Measurements from ENCODE around the gene P4HA1. TPM values are rescaled to one million over a fixed set of nuclear protein-coding genes. Genes with fewer than 3 reads are reported as not detected.
A peak's percentile ranks its signal among the peaks of the same experiment; 100 is the strongest.

The P4HA1 gene
- 10 to 100 TPM; 37.4 to 38.9 TPM for total RNA-seq

GRCh38 chr10:73096449-73097304, at the start of gene P4HA1:
P4HA1 (minus strand) TSS chr10:73096866; CDS start chr10:73074883, 21,983 bp downstream.
- peaks cover 33% of the 10 kb centered on the region for H3K4me1 Mint-ChIP-seq (ENCODE audit: low read depth)
- no peaks in the 10 kb centered on the region for H3K27me3 Mint-ChIP-seq (ENCODE audit: low read depth)
- POLR2A ChIA-PET = interaction anchor here (0.6 to 2.1 kb wide), 15 partner anchors 11 to 263 kb away, joined by 3 to 13 read pairs (median 5); partner anchors contain the start of genes CFAP70, DNAJC9, ECD and FAM149B1
- H3K36me3 Mint-ChIP-seq (ENCODE audit: low read depth) = peaks cover 19% of the 10 kb centered on the region
- no peaks in the 10 kb centered on the region for H3K9me3 Mint-ChIP-seq (ENCODE audit: insufficient read depth)
- peak within 1 kb of the TSS; percentile 91 for H3K27ac Mint-ChIP-seq
- CTCF ChIA-PET = interaction anchor here (0.6 to 4.8 kb wide), 33 partner anchors 10 to 732 kb away, joined by 3 to 86 read pairs (median 4); partner anchors contain the start of genes ECD, FAM149B1, MRPS16 and NUDT13
- DNase-seq (peak; percentile 99), ATAC-seq (peak; percentile 94)
- peak within 1 kb of the TSS; percentile 90 for H3K4me3 Mint-ChIP-seq

GRCh38 chr10:73141603-73142002, 44.9 kb upstream of the P4HA1 start:
- ATAC-seq = no peak
- CTCF ChIA-PET = no interaction called here
- no peak overlapping the region for H3K4me3 Mint-ChIP-seq

GRCh38 chr10:73139251-73139650, 42.6 kb upstream of the P4HA1 start:
- peaks cover 41% of the 10 kb centered on the region for H3K36me3 Mint-ChIP-seq (ENCODE audit: low read depth)
- POLR2A ChIA-PET = no interaction called here

More at GRCh38 chr10:73141603-73142002, 44.9 kb upstream of the P4HA1 start:
- POLR2A ChIA-PET = no interaction called here
- Mint-ChIP-seq H3K27me3 (ENCODE audit: low read depth) (no peaks in the 10 kb centered on the region), H3K27ac (no peak overlapping the region), H3K9me3 (ENCODE audit: insufficient read depth) (no peaks in the 10 kb centered on the region), H3K4me1 (ENCODE audit: low read depth) (no peaks in the 10 kb centered on the region), H3K36me3 (ENCODE audit: low read depth) (peaks cover 31% of the 10 kb centered on the region)
- DNase-seq = no peak

DNA sequence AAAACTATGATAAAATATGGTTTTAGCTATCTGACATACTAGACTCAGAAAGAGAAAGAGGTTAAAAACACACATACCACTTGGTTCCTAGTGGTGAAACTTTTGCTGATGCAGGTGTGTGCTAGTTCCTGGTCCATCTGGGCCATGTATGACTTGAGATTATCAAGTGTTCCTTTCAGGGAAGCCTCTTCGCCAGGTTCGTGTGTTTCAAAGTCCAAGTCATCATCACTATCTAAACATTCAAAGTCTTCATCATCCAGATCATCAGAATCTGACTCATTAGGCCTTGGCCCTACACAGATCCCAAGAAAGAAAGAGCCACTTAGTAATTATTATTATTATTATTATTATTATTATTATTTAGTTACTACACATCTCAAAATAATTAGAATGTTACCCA, 40.0 kb upstream of the P4HA1 start:
- H3K4me3 Mint-ChIP-seq = no peak overlapping the region
- H3K9me3 Mint-ChIP-seq (ENCODE audit: insufficient read depth) = no peaks in the 10 kb centered on the region
- no peaks in the 10 kb centered on the region for H3K27me3 Mint-ChIP-seq (ENCODE audit: low read depth)
- H3K27ac Mint-ChIP-seq = no peak overlapping the region
- H3K36me3 Mint-ChIP-seq (ENCODE audit: low read depth) = peaks cover 48% of the 10 kb centered on the region
- no peak for ATAC-seq
- CTCF ChIA-PET = interaction anchor here (0.7 to 3.0 kb wide), 3 partner anchors 8 to 41 kb away, joined by 3 to 17 read pairs (median 3); no protein-coding TSS in a partner anchor
- no peak for DNase-seq
- H3K4me1 Mint-ChIP-seq (ENCODE audit: low read depth) = no peaks in the 10 kb centered on the region
- POLR2A ChIA-PET = no interaction called here

More at GRCh38 chr10:73139251-73139650, 42.6 kb upstream of the P4HA1 start:
- Mint-ChIP-seq H3K9me3 (ENCODE audit: insufficient read depth) (no peaks in the 10 kb centered on the region), H3K4me1 (ENCODE audit: low read depth) (no peaks in the 10 kb centered on the region), H3K27me3 (ENCODE audit: low read depth) (no peaks in the 10 kb centered on the region), H3K27ac (no peak overlapping the region), H3K4me3 (no peak overlapping the region)
- ATAC-seq = no peak
- DNase-seq = no peak
- CTCF ChIA-PET = interaction anchor here (1.2 to 2.5 kb wide), 2 partner anchors 19 to 43 kb away, joined by 7 to 12 read pairs; partner anchors contain the start of gene P4HA1

- Mint-ChIP-seq H3K27ac (no peak overlapping the region), H3K4me3 (no peak overlapping the region), H3K27me3 (ENCODE audit: low read depth) (no peaks in the 10 kb centered on the region), H3K9me3 (ENCODE audit: insufficient read depth) (no peaks in the 10 kb centered on the region), H3K36me3 (ENCODE audit: low read depth) (peaks cover 51% of the 10 kb centered on the region), H3K4me1 (ENCODE audit: low read depth) (no peaks in the 10 kb centered on the region)
- ATAC-seq (no peak), DNase-seq (no peak)
- CTCF ChIA-PET = interaction anchor here (1.2 to 3.0 kb wide), 2 partner anchors 24 to 38 kb away, joined by 6 to 17 read pairs; partner anchors contain the start of gene P4HA1
- POLR2A ChIA-PET = interaction anchor here (0.9 kb wide), 1 partner anchor 39 kb away, joined by 7 read pairs; no protein-coding TSS in a partner anchor
Measured at GRCh38 chr10:73134727-73135126, 38.1 kb upstream of the P4HA1 start.

DNA sequence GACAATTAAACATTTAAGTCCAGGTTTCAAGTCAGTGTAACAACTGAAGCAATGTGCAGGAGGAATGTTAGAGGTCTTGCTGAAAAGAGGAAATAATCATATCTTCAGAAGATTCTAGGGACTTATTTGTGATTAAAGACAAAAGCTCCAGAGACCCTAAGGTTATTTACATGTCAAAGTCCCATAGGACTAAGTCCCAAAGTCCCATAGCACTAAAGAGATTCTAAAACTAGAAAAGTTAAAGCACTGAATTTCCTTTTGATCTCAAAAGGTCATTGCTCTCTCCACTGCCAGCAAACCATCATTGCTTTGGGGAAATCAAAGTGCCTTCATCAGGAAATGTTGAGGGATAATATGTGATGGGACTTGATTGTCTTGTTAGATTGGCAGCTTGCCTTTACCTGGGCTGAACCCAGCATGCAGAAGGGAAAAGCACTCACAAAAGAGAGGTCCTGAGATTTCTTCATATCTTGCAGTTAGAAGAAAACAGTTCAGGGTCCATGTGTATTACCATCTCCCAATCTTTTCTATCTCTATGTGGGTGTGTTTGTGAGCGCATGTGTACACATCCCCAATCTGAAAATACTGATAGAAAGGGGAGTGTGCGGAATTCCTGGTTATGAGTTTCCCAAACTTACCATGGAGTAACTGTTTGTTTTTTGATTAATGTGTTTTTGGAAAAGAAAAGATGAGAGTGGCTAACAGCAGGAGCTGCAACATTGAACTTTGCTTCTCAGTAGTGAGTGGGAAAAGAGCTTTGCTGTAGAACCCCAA, 35.4 kb upstream of the P4HA1 start:
- ATAC-seq = no peak
- Mint-ChIP-seq H3K27me3 (ENCODE audit: low read depth) (no peaks in the 10 kb centered on the region), H3K27ac (no peak overlapping the region), H3K4me3 (no peak overlapping the region), H3K36me3 (ENCODE audit: low read depth) (peaks cover 49% of the 10 kb centered on the region), H3K4me1 (ENCODE audit: low read depth) (no peaks in the 10 kb centered on the region), H3K9me3 (ENCODE audit: insufficient read depth) (no peaks in the 10 kb centered on the region)
- ChIA-PET CTCF (interaction anchor here (1.0 kb wide), 1 partner anchor 27 kb away, joined by 4 read pairs; no protein-coding TSS in a partner anchor), POLR2A (interaction anchor here (1.5 kb wide), 1 partner anchor 37 kb away, joined by 3 read pairs; no protein-coding TSS in a partner anchor)
- DNase-seq = no peak

- Mint-ChIP-seq H3K4me1 (ENCODE audit: low read depth) (no peaks in the 10 kb centered on the region), H3K27me3 (ENCODE audit: low read depth) (no peaks in the 10 kb centered on the region), H3K27ac (no peak overlapping the region), H3K36me3 (ENCODE audit: low read depth) (peaks cover 48% of the 10 kb centered on the region), H3K4me3 (no peak overlapping the region), H3K9me3 (ENCODE audit: insufficient read depth) (no peaks in the 10 kb centered on the region)
- POLR2A ChIA-PET = no interaction called here
- DNase-seq = no peak
- CTCF ChIA-PET = no interaction called here
- no peak for ATAC-seq
Measured at GRCh38 chr10:73131301-73131700, 34.6 kb upstream of the P4HA1 start.

- H3K27ac Mint-ChIP-seq = no peak overlapping the region
- CTCF ChIA-PET = no interaction called here
Measured at GRCh38 chr10:73126343-73126742, 29.7 kb upstream of the P4HA1 start.

DNA sequence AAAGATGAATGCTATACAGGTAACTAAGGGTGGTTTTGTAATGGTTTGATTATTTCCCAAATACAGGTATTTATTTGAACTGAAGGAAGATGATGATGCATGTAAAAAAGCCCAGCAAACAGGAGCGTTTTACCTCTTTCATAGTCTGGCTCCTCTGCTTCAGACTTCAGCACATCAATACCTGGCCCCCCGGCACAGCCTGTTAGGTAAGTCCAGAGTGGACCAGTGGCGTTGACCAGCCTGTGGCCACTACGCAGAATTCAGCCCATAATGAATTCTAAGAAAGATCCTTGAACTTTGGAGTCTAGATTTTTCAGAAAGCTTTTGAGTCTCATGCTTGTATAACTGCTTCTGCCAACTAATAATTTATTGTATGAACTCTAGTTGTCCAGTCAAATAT, 23.3 kb upstream of the P4HA1 start:
- POLR2A ChIA-PET = no interaction called here
- Mint-ChIP-seq H3K4me1 (ENCODE audit: low read depth) (no peaks in the 10 kb centered on the region), H3K36me3 (ENCODE audit: low read depth) (peaks cover 6% of the 10 kb centered on the region), H3K4me3 (no peak overlapping the region), H3K27me3 (ENCODE audit: low read depth) (no peaks in the 10 kb centered on the region), H3K27ac (no peak overlapping the region), H3K9me3 (ENCODE audit: insufficient read depth) (no peaks in the 10 kb centered on the region)
- DNase-seq (no peak), ATAC-seq (no peak)
- CTCF ChIA-PET = no interaction called here

More at GRCh38 chr10:73126343-73126742, 29.7 kb upstream of the P4HA1 start:
- ATAC-seq (no peak), DNase-seq (no peak)
- POLR2A ChIA-PET = no interaction called here
- H3K4me1 Mint-ChIP-seq (ENCODE audit: low read depth) = no peaks in the 10 kb centered on the region
- H3K4me3 Mint-ChIP-seq = no peak overlapping the region
- no peaks in the 10 kb centered on the region for H3K27me3 Mint-ChIP-seq (ENCODE audit: low read depth)
- peaks cover 24% of the 10 kb centered on the region for H3K36me3 Mint-ChIP-seq (ENCODE audit: low read depth)
- no peaks in the 10 kb centered on the region for H3K9me3 Mint-ChIP-seq (ENCODE audit: insufficient read depth)

GRCh38 chr10:73119457-73119856, 22.8 kb upstream of the P4HA1 start:
- Mint-ChIP-seq H3K36me3 (ENCODE audit: low read depth) (peaks cover 6% of the 10 kb centered on the region), H3K27me3 (ENCODE audit: low read depth) (no peaks in the 10 kb centered on the region), H3K9me3 (ENCODE audit: insufficient read depth) (no peaks in the 10 kb centered on the region), H3K4me3 (no peak overlapping the region), H3K27ac (no peak overlapping the region), H3K4me1 (ENCODE audit: low read depth) (no peaks in the 10 kb centered on the region)
- DNase-seq (no peak), ATAC-seq (no peak)
- ChIA-PET CTCF (no interaction called here), POLR2A (no interaction called here)

- Mint-ChIP-seq H3K4me1 (ENCODE audit: low read depth) (no peaks in the 10 kb centered on the region), H3K36me3 (ENCODE audit: low read depth) (peaks cover 4% of the 10 kb centered on the region), H3K4me3 (no peak overlapping the region), H3K9me3 (ENCODE audit: insufficient read depth) (no peaks in the 10 kb centered on the region), H3K27me3 (ENCODE audit: low read depth) (no peaks in the 10 kb centered on the region), H3K27ac (no peak overlapping the region)
- ChIA-PET CTCF (interaction anchor here (1.0 kb wide), 2 partner anchors 19 to 23 kb away, joined by 3 read pairs; no protein-coding TSS in a partner anchor), POLR2A (no interaction called here)
- ATAC-seq = no peak
- DNase-seq = no peak
Measured at GRCh38 chr10:73117976-73118743, 21.5 kb upstream of the P4HA1 start.

Data from activated CD8-positive, alpha-beta T cell treated with anti-CD3 and anti-CD28 coated beads, Interleukin-2, amount 10 ng/mL, durations not matched to agents 7 days and 5 days (primary cell).